Fibroblast of lung (primary cell): Measurements from ENCODE around the gene CENPX.

Experiments
- EZH2 ChIP-seq: IDR thresholded peaks from 2 replicates; pipeline ENCODE4 v1.5.1; 2012; ENCODE audit warnings: low read length, control low read depth, mild to moderate bottlenecking; ENCODE audit errors: missing control alignments
- TF ChIP-seq, protein P1 (sequence below), 2 donors: IDR thresholded peaks in 1 of 2; conservative IDR thresholded peaks in 1 of 2; 1 replicate in 1 of 2; 2 replicates in 1 of 2; pipeline ENCODE4 v1.5.1; 2011 to 2012; ENCODE audit warnings: low read length in 2 of 2, control low read depth in 1 of 2, inconsistent platforms in 1 of 2, low read depth in 1 of 2, mild to moderate bottlenecking in 1 of 2

DNA sequence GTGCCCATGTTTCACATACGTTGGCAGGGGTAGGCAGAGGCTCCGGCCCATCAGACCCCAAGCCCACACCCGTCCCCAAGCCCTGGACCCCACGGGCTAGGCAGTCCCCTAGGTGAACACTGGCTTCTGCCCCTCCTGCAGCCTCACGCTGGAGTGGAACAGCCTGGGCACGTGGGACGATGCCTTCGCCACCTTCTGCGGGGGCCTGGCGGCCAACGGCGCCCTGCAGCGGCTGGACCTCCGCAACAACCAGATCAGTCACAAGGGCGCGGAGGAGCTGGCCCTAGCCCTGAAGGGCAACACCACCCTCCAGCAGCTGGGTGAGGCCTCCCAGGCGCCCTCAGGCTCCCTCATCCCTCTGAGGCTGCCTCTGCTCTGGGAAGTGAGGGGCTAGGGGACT, 2.2 kb upstream of the CENPX start:
- TF ChIP-seq, protein P1, sequence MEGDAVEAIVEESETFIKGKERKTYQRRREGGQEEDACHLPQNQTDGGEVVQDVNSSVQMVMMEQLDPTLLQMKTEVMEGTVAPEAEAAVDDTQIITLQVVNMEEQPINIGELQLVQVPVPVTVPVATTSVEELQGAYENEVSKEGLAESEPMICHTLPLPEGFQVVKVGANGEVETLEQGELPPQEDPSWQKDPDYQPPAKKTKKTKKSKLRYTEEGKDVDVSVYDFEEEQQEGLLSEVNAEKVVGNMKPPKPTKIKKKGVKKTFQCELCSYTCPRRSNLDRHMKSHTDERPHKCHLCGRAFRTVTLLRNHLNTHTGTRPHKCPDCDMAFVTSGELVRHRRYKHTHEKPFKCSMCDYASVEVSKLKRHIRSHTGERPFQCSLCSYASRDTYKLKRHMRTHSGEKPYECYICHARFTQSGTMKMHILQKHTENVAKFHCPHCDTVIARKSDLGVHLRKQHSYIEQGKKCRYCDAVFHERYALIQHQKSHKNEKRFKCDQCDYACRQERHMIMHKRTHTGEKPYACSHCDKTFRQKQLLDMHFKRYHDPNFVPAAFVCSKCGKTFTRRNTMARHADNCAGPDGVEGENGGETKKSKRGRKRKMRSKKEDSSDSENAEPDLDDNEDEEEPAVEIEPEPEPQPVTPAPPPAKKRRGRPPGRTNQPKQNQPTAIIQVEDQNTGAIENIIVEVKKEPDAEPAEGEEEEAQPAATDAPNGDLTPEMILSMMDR (conservative IDR thresholded peaks at IDR 0.05 in 1 of 2, IDR thresholded peaks at IDR 0.05 in 1 of 2; ENCODE audit: low read depth in 1 of 2, low read length in 2 of 2) = no peak
- TF ChIP-seq EZH2 = no peak
